GM12878 (cell line): ENCODE data around the gene GSTP1. TPM values are rescaled to one million over a fixed set of nuclear protein-coding genes. Genes with fewer than 3 reads are reported as not detected.

Experiments
- CBX3 ChIP-seq: fragments of 200-600 bp; sonication (generic); IDR thresholded peaks from 2 replicates; pipeline ENCODE4 v1.6.1; 2016; ENCODE audit warnings: low read depth, borderline replicate concordance
- CHD4 ChIP-seq: fragments of 200-600 bp; sonication (generic); IDR thresholded peaks from 2 replicates; pipeline ENCODE4 v1.6.1; 2016; ENCODE audit warnings: mild to moderate bottlenecking
- DPF2 ChIP-seq: fragments of 450-650 bp; IDR thresholded peaks from 2 replicates; pipeline ENCODE4 v1.6.1; 2017; ENCODE audit warnings: mild to moderate bottlenecking
- EP300 ChIP-seq, 2 experiments: fragments of 150-350 bp in 1 of 2; IDR thresholded peaks; 2 replicates each; pipeline ENCODE4 v1.6.1; 2011 to 2012; ENCODE audit warnings: low read depth in 2 of 2, low read length in 2 of 2, borderline replicate concordance in 1 of 2, improper control_type of control experiment in 1 of 2, inconsistent platforms in 1 of 2; ENCODE audit not compliant: control insufficient read depth in 1 of 2
- ESRRA ChIP-seq: IDR thresholded peaks from 2 replicates; pipeline ENCODE4 v1.6.1; 2012; ENCODE audit warnings: mild to moderate bottlenecking, low read length, improper control_type of control experiment
- ETV6 ChIP-seq, 2 experiments: fragments of 450-650 bp in 1 of 2; IDR thresholded peaks in 1 of 2; conservative IDR thresholded peaks in 1 of 2; 2 replicates each; pipeline ENCODE4 v1.6.1; 2014; ENCODE audit warnings: antibody characterized with exemption in 1 of 2, borderline replicate concordance in 1 of 2, low read depth in 1 of 2, mild to moderate bottlenecking in 1 of 2, moderate library complexity in 1 of 2
- FOXK2 ChIP-seq: fragments of 450-650 bp; IDR thresholded peaks from 2 replicates; pipeline ENCODE4 v1.6.1; 2017; ENCODE audit warnings: mild to moderate bottlenecking, moderate library complexity
- HDAC2 ChIP-seq: fragments of 200-600 bp; sonication (generic); IDR thresholded peaks from 2 replicates; pipeline ENCODE4 v1.6.1; 2017
- KAT2A ChIP-seq: conservative IDR thresholded peaks from 2 replicates; pipeline ENCODE4 v1.6.1; 2011; ENCODE audit warnings: low read depth, low read length; ENCODE audit not compliant: control insufficient read depth
- MAX ChIP-seq: IDR thresholded peaks from 2 replicates; pipeline ENCODE4 v1.6.1; 2012; ENCODE audit warnings: low read depth, low read length, improper control_type of control experiment
- MTA2 ChIP-seq: fragments of 450-650 bp; IDR thresholded peaks from 2 replicates; pipeline ENCODE4 v1.6.1; 2016; ENCODE audit warnings: low read depth, mild to moderate bottlenecking, moderate library complexity
- MXI1 ChIP-seq: fragments of 150-350 bp; IDR thresholded peaks from 2 replicates; pipeline ENCODE4 v1.6.1; 2011; ENCODE audit warnings: low read depth, mild to moderate bottlenecking, inconsistent platforms, low read length, improper control_type of control experiment
- NFIC ChIP-seq: IDR thresholded peaks from 2 replicates; pipeline ENCODE4 v1.6.1; 2012; ENCODE audit warnings: low read depth, mild to moderate bottlenecking, inconsistent platforms, low read length, moderate library complexity
- PML ChIP-seq: IDR thresholded peaks from 2 replicates; pipeline ENCODE4 v1.6.1; 2012; ENCODE audit warnings: low read length, inconsistent platforms
- POLR2A ChIP-seq: IDR thresholded peaks from 2 replicates; pipeline ENCODE4 v1.6.1; 2011; ENCODE audit warnings: low read depth, mild to moderate bottlenecking, low read length
- RELA ChIP-seq: fragments of 450-650 bp; IDR thresholded peaks from 2 replicates; pipeline ENCODE4 v1.8.0; 2014; ENCODE audit warnings: borderline replicate concordance; ENCODE audit not compliant: partially characterized antibody
- RELB ChIP-seq: fragments of 450-650 bp; IDR thresholded peaks from 2 replicates; pipeline ENCODE4 v1.6.1; 2017; ENCODE audit warnings: low read depth, mild to moderate bottlenecking, moderate library complexity
- SMAD1 ChIP-seq: fragments of 450-650 bp; IDR thresholded peaks from 2 replicates; pipeline ENCODE4 v1.6.1; 2018; ENCODE audit warnings: mild to moderate bottlenecking, low read depth; ENCODE audit not compliant: partially characterized antibody
- SRF ChIP-seq, 2 experiments: IDR thresholded peaks; 2 replicates each; pipeline ENCODE4 v1.6.1; 2011; ENCODE audit warnings: low read depth in 2 of 2, low read length in 2 of 2, mild to moderate bottlenecking in 1 of 2, moderate library complexity in 1 of 2
- STAT1 ChIP-seq: fragments of 450-650 bp; conservative IDR thresholded peaks from 2 replicates; pipeline ENCODE4 v1.6.1; 2014; ENCODE audit warnings: antibody characterized with exemption, mild to moderate bottlenecking
- ZBTB4 ChIP-seq: fragments of 450-650 bp; formaldehyde crosslinking; IDR thresholded peaks from 2 replicates; pipeline ENCODE4 v1.4.0; 2022; ENCODE audit warnings: mild to moderate bottlenecking, moderate library complexity
- ZNF207 ChIP-seq: fragments of 450-650 bp; IDR thresholded peaks from 2 replicates; pipeline ENCODE4 v1.6.1; 2014; ENCODE audit warnings: antibody characterized with exemption, mild to moderate bottlenecking, borderline replicate concordance
- ZNF24 ChIP-seq: fragments of 450-650 bp; IDR thresholded peaks from 2 replicates; pipeline ENCODE4 v1.6.1; 2017; ENCODE audit warnings: antibody characterized with exemption, mild to moderate bottlenecking
- polyA plus RNA-seq, 11 experiments: library from polyadenylated mRNA; depleted of rRNA in 4 of 11; unstranded in 6 of 11; stranded (reverse) in 5 of 11; fragments of >200 nt; fragmentation: Nextera tagmentation in 4 of 11; fragmentation: Illumina TruSeq in 1 of 11; extraction: Ambion mirVana in 4 of 11; extraction: Trizol in 1 of 11; gene quantifications; 1 replicate in 1 of 11; 2 replicates in 10 of 11; pipeline versions ENCODE4 v1.2.1 to v1.2.3, GENCODE V29; 2011 to 2016; ENCODE audit warnings: inconsistent platforms in 2 of 11, missing spikeins in 2 of 11, low read depth in 1 of 11
- total RNA-seq, 4 experiments: library from RNA; depleted of rRNA in 3 of 4; stranded (reverse); fragments of >200 nt in 3 of 4; fragmentation: Illumina TruSeq in 1 of 4; extraction: Trizol in 1 of 4; gene quantifications; 2 replicates each; pipeline versions ENCODE4 v1.2.1 to v1.2.3, GENCODE V29; 2013 to 2021
- TF ChIP-seq, protein P1 (sequence below): IDR thresholded peaks from 2 replicates; pipeline ENCODE4 v1.6.1; 2011; ENCODE audit warnings: low read depth, low read length, improper control_type of control experiment, borderline replicate concordance
- TF ChIP-seq, protein P2 (sequence below): fragments of 450-650 bp; IDR thresholded peaks from 2 replicates; pipeline ENCODE4 v1.6.1; 2016; ENCODE audit warnings: mild to moderate bottlenecking

Gene GSTP1
- total and polyA plus RNA-seq, 10 of the 15 experiments (the other 5 are each of a cell fraction or from before 2014, with no cell fraction given) = 469 to 1,788 (median 955) TPM

DNA sequence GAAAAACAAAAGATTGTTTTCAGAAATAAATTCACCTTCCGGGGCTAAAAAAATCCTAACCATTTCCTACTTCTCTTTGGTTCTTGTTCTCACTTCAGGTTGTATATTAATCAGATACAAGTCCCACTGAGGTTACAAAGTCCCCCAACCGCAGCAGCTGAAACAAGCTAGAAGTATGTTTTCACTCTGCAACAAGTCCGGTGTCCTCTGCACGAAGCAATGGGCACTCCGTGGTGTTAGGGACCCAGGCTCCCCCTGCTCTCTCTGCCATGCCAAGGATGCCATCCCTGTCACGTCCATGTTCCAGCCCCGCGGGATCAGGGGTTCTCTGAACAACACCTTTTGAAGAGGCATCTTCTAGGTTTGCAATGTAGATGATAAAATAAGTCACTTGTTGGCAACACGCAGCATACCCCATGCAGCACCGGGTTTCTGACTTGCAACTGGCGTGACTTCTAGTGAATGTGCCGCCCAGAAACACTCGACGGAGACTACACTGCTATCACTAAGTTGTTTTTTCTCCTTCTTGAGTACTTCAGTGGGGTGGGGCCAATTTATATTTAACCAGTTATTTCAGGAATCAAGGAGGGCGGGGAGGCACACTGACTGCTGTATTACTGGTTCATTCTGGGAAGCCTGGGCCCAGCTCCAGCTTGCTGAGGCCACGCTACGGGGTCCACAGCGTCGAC is 25.4 kb upstream of the GSTP1 start (continued):
- TF ChIP-seq RELB (peak; percentile 92), ZBTB4 (CRISPR knock-in tag) (no peak), RELA (no peak), SMAD1 (no peak), MAX (no peak), ETV6 (conservative IDR thresholded peaks at IDR 0.05 in 1 of 2, IDR thresholded peaks at IDR 0.05 in 1 of 2; ENCODE audit: borderline replicate concordance in 1 of 2, low read depth in 1 of 2) (peak in 1 of 2 experiments; percentile 14; a peak in 1 of 4 replicates), POLR2A (no peak), STAT1 (no peak), KAT2A (no peak), CHD4 (no peak), HDAC2 (no peak), EP300 (IDR thresholded peaks at IDR 0.05; ENCODE audit: borderline replicate concordance in 1 of 2, control insufficient read depth in 1 of 2, low read depth in 2 of 2, low read length in 2 of 2) (peak; percentile 43 to 85; a peak in 3 of 4 replicates), FOXK2 (no peak), MTA2 (peak; percentile 75), DPF2 (peak; percentile 87), MXI1 (peak; percentile 44; the same call in 1 of the 2 replicates), NFIC (peak; percentile 53), ZNF207 (no peak), ZNF24 (no peak), PML (no peak), SRF (IDR thresholded peaks at IDR 0.05; ENCODE audit: low read depth in 2 of 2, low read length in 2 of 2) (no peak), CBX3 (no peak), ESRRA (no peak)
- TF ChIP-seq, protein P1, sequence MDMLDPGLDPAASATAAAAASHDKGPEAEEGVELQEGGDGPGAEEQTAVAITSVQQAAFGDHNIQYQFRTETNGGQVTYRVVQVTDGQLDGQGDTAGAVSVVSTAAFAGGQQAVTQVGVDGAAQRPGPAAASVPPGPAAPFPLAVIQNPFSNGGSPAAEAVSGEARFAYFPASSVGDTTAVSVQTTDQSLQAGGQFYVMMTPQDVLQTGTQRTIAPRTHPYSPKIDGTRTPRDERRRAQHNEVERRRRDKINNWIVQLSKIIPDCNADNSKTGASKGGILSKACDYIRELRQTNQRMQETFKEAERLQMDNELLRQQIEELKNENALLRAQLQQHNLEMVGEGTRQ = no peak
- TF ChIP-seq, protein P2, sequence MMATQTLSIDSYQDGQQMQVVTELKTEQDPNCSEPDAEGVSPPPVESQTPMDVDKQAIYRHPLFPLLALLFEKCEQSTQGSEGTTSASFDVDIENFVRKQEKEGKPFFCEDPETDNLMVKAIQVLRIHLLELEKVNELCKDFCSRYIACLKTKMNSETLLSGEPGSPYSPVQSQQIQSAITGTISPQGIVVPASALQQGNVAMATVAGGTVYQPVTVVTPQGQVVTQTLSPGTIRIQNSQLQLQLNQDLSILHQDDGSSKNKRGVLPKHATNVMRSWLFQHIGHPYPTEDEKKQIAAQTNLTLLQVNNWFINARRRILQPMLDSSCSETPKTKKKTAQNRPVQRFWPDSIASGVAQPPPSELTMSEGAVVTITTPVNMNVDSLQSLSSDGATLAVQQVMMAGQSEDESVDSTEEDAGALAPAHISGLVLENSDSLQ = no peak
